Measurements from ENCODE around the gene SBF2. TPM values are rescaled to one million over a fixed set of nuclear protein-coding genes. Genes with fewer than 3 reads are reported as not detected.

The SBF2 gene
- total and polyA plus RNA-seq, 11 donors: 10.4 to 33.9 (median 20.9) TPM

DNA sequence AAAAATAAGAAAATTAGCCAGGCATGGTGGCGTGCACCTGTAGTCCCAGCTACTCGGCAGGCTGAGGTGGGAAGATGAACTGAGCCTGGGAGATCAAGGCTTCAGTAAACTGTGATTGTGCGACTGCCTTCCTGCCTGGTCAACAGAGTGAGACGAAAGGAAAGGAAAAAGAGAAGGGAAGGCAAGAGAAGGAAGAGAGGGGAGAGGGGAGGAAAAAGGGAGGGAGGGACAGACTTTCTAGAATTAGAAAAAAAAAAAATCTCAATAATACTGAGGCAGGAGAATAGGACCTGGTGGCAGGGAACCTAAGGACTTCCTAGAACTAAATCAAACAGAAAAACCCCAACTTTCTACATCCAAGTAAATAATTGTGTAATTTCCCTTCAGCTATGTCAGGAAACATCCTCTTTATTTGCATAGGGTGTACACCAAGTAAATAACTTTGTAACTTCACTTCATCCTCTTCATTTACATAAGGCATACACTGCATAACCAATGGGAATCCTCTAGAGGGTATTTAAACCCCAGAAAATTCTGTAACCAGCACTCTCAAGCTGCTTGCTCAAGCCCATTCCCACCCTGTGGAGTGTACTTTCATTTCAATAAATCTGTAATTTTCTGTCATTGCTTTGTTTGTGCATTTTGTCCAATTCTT lies 8.7 kb downstream of the SBF2 start:
- Histone ChIP-seq H3K27ac (peak overlapping the region in 1 of 12 donors; percentile 52), H3K27me3 (no peaks in the 10 kb centered on the region), H3K4me1 (peaks cover 0 to 52% (median 5%) of the 10 kb centered on the region in 12 donors), H3K4me3 (no peak overlapping the region), H3K36me3 (peaks cover 0 to 6% (median 0%) of the 10 kb centered on the region in 9 donors), H3K9me3 (no peaks in the 10 kb centered on the region)
- no peak for DNase-seq
- TF ChIP-seq POLR2A (IDR thresholded peaks at IDR 0.05): no peak
- TF ChIP-seq, protein P1, sequence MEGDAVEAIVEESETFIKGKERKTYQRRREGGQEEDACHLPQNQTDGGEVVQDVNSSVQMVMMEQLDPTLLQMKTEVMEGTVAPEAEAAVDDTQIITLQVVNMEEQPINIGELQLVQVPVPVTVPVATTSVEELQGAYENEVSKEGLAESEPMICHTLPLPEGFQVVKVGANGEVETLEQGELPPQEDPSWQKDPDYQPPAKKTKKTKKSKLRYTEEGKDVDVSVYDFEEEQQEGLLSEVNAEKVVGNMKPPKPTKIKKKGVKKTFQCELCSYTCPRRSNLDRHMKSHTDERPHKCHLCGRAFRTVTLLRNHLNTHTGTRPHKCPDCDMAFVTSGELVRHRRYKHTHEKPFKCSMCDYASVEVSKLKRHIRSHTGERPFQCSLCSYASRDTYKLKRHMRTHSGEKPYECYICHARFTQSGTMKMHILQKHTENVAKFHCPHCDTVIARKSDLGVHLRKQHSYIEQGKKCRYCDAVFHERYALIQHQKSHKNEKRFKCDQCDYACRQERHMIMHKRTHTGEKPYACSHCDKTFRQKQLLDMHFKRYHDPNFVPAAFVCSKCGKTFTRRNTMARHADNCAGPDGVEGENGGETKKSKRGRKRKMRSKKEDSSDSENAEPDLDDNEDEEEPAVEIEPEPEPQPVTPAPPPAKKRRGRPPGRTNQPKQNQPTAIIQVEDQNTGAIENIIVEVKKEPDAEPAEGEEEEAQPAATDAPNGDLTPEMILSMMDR (IDR thresholded peaks at IDR 0.05): no peak
- intact Hi-C loops (cut with DNase I): no loop called here
- peak in 1 of 4 donors; percentile 8 for ATAC-seq
- 86 to 95% (median 88%) methylated on average over 4 of the region's 4 CpGs for WGBS, 4 donors

DNA sequence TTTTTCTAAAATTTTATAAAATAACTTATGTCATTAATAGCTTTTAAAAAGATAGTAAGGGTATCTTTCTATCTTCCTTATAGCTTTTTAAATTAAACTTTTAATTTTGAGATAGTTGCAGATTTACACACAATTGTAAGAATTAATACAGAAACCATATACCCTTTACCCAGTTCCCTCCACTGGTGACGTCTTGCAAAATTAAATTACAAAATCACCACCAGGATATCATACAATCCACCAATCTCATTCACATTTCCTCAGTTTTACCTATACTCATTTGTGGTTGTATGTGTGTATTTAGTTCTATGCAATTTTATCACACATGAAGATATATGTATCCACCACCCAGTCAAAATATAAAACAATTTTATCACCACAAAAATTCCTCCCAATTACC lies 10.0 kb downstream of the SBF2 start:
- Histone ChIP-seq H3K27ac (no peak overlapping the region), H3K4me1 (peaks cover 0 to 39% (median 5%) of the 10 kb centered on the region in 12 donors), H3K36me3 (peaks cover 0 to 4% (median 0%) of the 10 kb centered on the region in 9 donors), H3K4me3 (no peak overlapping the region), H3K27me3 (no peaks in the 10 kb centered on the region), H3K9me3 (no peaks in the 10 kb centered on the region)
- 78 to 87% (median 82%) methylated on average over 1 of the region's 1 CpG for WGBS, 4 donors
- TF ChIP-seq POLR2A (IDR thresholded peaks at IDR 0.05): no peak
- TF ChIP-seq, protein P1 (IDR thresholded peaks at IDR 0.05): no peak
- DNase-seq (no peak), ATAC-seq (no peak)
- intact Hi-C loops (cut with DNase I): no loop called here

DNA sequence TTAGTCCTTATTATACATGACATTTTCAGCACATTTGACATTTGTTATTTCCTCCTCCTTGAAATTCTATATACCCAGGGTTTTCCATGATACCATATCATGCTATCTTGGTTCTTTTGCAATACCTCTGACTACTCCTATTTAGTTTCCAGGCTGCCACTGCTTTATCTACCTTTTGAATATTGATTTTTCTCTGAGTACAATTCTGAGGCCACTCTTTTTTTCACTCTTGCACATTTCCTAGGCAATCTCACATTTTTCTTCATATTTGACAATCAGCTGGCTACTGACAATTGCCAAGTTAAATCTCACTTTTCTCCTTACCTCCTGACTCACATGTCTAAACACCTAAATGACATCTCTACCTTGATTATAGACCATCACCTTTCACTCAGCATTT lies 11.9 kb downstream of the SBF2 start:
- intact Hi-C loops (cut with DNase I): no loop called here
- Histone ChIP-seq H3K9me3 (no peaks in the 10 kb centered on the region), H3K4me1 (peaks cover 0 to 20% (median 5%) of the 10 kb centered on the region in 12 donors), H3K36me3 (no peaks in the 10 kb centered on the region), H3K27ac (no peak overlapping the region), H3K27me3 (no peaks in the 10 kb centered on the region), H3K4me3 (no peak overlapping the region)
- no peak for ATAC-seq
- no peak for TF ChIP-seq POLR2A (IDR thresholded peaks at IDR 0.05)
- TF ChIP-seq, protein P1 (IDR thresholded peaks at IDR 0.05): no peak
- DNase-seq: no peak

DNA sequence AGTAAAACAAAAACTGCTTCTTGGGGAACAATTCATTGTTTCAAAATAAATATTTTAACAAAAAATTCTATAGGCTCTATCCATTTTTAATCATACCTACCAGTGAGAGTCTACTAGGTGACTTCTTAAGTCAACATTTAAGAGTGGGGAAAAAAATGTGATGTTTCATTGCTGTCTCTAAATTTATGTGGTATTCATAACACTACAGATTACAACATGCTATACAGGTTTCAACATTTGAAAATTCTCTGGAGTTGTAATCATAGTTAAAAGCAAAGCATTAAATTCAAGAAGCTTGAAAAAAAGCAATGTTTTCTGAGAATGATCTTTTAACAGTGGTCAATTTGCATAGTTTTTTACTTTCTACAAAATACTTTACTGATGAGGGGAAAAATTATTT lies 18.3 kb downstream of the SBF2 start:
- H3K36me3 ChIP-seq: no peaks in the 10 kb centered on the region
- TF ChIP-seq POLR2A (IDR thresholded peaks at IDR 0.05): no peak
- TF ChIP-seq, protein P1 (IDR thresholded peaks at IDR 0.05): no peak
- no peak for DNase-seq
- H3K4me3 ChIP-seq: no peak overlapping the region
- H3K4me1 ChIP-seq: peaks cover 0 to 17% (median 1%) of the 10 kb centered on the region in 12 donors
- no peak overlapping the region for H3K27ac ChIP-seq
- no peaks in the 10 kb centered on the region for H3K27me3 ChIP-seq
- H3K9me3 ChIP-seq: no peaks in the 10 kb centered on the region
- ATAC-seq: no peak
- intact Hi-C loops (cut with DNase I): no loop called here
